ENCODE data around the gene ECHDC3.

ECHDC3 gene

DNA sequence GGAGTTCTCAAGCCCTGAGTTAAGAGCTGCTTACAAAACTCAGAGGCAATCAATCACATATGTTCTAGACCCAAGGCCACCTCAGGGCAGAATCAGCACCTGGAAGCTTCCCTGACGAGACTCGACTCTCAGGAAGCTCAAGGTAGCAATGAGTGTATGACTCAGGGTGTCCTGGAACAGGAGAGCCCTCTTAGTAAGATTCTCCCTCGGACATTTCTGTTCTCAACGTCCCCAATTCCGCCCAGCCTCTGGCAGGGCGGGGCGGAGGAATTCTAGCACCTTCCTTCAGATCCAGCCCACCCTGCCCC lies 41.3 kb downstream of the ECHDC3 start:
- H3F3A ChIP-seq (ENCODE audit: control insufficient read depth, insufficient read depth) = no peaks in the 10 kb centered on the region
- no peaks in the 10 kb centered on the region for H3K36me3 ChIP-seq (ENCODE audit: control insufficient read depth, low read length)
- H3K27ac ChIP-seq (ENCODE audit: low read depth, low read length) = no peak overlapping the region

DNA sequence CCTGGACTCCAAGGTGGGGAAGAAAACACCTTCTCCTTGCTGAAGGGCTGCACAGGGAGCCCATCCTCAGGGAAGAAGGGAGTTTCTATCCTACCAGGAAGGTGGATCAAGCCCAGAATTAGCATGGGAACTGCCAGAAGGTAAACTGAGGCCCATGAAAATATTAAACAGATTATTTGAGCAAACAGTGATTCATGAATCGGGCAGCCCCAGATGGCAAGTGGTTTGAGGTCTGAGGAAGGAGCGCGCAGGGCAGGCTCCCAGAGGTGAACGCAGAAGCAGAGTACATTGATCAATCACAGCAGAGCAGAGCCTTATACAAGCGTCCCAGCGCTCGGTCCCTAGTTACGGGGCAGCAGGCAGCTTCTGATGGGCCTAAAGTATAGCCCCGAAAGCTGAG lies 45.2 kb downstream of the ECHDC3 start:
- no peak for TF ChIP-seq EZH2phosphoT487 (IDR thresholded peaks at IDR 0.05; ENCODE audit: borderline replicate concordance, low read length)
- TF ChIP-seq, protein P1, sequence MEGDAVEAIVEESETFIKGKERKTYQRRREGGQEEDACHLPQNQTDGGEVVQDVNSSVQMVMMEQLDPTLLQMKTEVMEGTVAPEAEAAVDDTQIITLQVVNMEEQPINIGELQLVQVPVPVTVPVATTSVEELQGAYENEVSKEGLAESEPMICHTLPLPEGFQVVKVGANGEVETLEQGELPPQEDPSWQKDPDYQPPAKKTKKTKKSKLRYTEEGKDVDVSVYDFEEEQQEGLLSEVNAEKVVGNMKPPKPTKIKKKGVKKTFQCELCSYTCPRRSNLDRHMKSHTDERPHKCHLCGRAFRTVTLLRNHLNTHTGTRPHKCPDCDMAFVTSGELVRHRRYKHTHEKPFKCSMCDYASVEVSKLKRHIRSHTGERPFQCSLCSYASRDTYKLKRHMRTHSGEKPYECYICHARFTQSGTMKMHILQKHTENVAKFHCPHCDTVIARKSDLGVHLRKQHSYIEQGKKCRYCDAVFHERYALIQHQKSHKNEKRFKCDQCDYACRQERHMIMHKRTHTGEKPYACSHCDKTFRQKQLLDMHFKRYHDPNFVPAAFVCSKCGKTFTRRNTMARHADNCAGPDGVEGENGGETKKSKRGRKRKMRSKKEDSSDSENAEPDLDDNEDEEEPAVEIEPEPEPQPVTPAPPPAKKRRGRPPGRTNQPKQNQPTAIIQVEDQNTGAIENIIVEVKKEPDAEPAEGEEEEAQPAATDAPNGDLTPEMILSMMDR (IDR thresholded peaks at IDR 0.05; ENCODE audit: low read depth, low read length, poor library complexity, severe bottlenecking) = no peak
- no peaks in the 10 kb centered on the region for H3F3A ChIP-seq (ENCODE audit: control insufficient read depth, insufficient read depth)
- H3K4me3 ChIP-seq (ENCODE audit: low read length) = no peak overlapping the region
- no peak overlapping the region for H3K27ac ChIP-seq (ENCODE audit: low read depth, low read length)
- no peaks in the 10 kb centered on the region for H3K9me2 ChIP-seq (replicated peaks; ENCODE audit: control insufficient read depth, low read length)
- no peaks in the 10 kb centered on the region for H3K79me2 ChIP-seq (ENCODE audit: control insufficient read depth, low read length)
- no peaks in the 10 kb centered on the region for H3K4me1 ChIP-seq (ENCODE audit: control insufficient read depth, low read length)
- H3K36me3 ChIP-seq (ENCODE audit: control insufficient read depth, low read length) = no peaks in the 10 kb centered on the region
- no peaks in the 10 kb centered on the region for H4K20me1 ChIP-seq (ENCODE audit: control insufficient read depth, insufficient read depth, low read depth, low read length)
- H3K27me3 ChIP-seq (ENCODE audit: control insufficient read depth, low read length) = peaks cover 10% of the 10 kb centered on the region
- H3K4me2 ChIP-seq (ENCODE audit: low read length) = no peak overlapping the region
- no peaks in the 10 kb centered on the region for H3K9me3 ChIP-seq (ENCODE audit: control insufficient read depth, insufficient read depth, low read length)

More for the DNA sequence above, 41.3 kb downstream of the ECHDC3 start:
- TF ChIP-seq, protein P1 (IDR thresholded peaks at IDR 0.05; ENCODE audit: low read depth, low read length, poor library complexity, severe bottlenecking) = no peak
- no peak for TF ChIP-seq EZH2phosphoT487 (IDR thresholded peaks at IDR 0.05; ENCODE audit: borderline replicate concordance, low read length)
- no peaks in the 10 kb centered on the region for H4K20me1 ChIP-seq (ENCODE audit: control insufficient read depth, insufficient read depth, low read depth, low read length)
- no peaks in the 10 kb centered on the region for H3K79me2 ChIP-seq (ENCODE audit: control insufficient read depth, low read length)
- H3K4me2 ChIP-seq (ENCODE audit: low read length) = no peak overlapping the region
- H3K9me2 ChIP-seq (replicated peaks; ENCODE audit: control insufficient read depth, low read length) = no peaks in the 10 kb centered on the region
- H3K4me1 ChIP-seq (ENCODE audit: control insufficient read depth, low read length) = no peaks in the 10 kb centered on the region
- H3K27me3 ChIP-seq (ENCODE audit: control insufficient read depth, low read length) = peaks cover 10% of the 10 kb centered on the region
- no peak overlapping the region for H3K4me3 ChIP-seq (ENCODE audit: low read length)
- no peaks in the 10 kb centered on the region for H3K9me3 ChIP-seq (ENCODE audit: control insufficient read depth, insufficient read depth, low read length)

DNA sequence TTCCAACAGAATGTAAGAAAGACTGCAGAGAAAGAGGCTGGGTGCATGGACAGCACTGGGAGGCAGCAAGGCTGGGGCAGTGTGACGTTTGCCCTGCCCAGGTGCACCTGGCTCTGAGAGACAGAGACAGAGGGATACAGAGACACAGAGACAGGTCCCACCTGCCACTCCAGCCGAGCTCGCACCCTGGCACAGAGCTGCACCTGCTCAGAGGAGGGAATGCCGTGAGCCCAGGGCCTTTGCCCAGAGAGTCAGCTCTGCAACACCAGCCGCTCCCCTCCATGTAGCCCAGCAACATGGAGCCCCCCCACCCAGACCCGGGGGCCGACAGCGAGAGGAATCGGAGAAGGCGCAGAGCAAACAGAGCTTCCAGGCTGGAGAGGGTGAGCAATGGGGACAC lies 45.7 kb downstream of the ECHDC3 start:
- Histone ChIP-seq H3K9me2 (replicated peaks; ENCODE audit: control insufficient read depth, low read length) (no peaks in the 10 kb centered on the region), H3F3A (ENCODE audit: control insufficient read depth, insufficient read depth) (no peaks in the 10 kb centered on the region), H3K9me3 (ENCODE audit: control insufficient read depth, insufficient read depth, low read length) (no peaks in the 10 kb centered on the region), H3K36me3 (ENCODE audit: control insufficient read depth, low read length) (no peaks in the 10 kb centered on the region), H3K27me3 (ENCODE audit: control insufficient read depth, low read length) (peaks cover 10% of the 10 kb centered on the region), H4K20me1 (ENCODE audit: control insufficient read depth, insufficient read depth, low read depth, low read length) (no peaks in the 10 kb centered on the region), H3K4me1 (ENCODE audit: control insufficient read depth, low read length) (no peaks in the 10 kb centered on the region), H3K4me3 (ENCODE audit: low read length) (no peak overlapping the region), H3K4me2 (ENCODE audit: low read length) (no peak overlapping the region), H3K79me2 (ENCODE audit: control insufficient read depth, low read length) (no peaks in the 10 kb centered on the region), H3K27ac (ENCODE audit: low read depth, low read length) (no peak overlapping the region)
- no peak for TF ChIP-seq EZH2phosphoT487 (IDR thresholded peaks at IDR 0.05; ENCODE audit: borderline replicate concordance, low read length)
- TF ChIP-seq, protein P1 (IDR thresholded peaks at IDR 0.05; ENCODE audit: low read depth, low read length, poor library complexity, severe bottlenecking) = no peak

DNA sequence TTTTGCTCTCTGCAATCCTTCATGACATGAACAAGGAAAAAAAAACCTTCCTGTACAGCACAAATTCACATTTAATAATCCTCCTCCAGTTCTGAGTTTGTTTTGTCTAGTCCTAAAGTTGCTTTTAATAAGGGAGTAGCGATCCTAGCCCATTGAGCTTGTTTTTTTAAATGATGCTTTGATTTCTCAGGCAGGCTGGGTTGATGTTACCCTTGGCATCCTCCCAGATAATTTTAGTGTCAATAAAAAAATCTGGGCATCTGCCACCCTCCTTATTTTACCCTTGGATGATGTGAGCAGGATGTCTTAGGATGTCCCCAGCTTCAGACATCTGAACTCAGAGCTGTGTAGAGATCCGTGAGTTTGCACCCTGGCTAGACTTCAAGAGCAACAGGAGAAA lies 47.1 kb downstream of the ECHDC3 start:
- Histone ChIP-seq H4K20me1 (ENCODE audit: control insufficient read depth, insufficient read depth, low read depth, low read length) (no peaks in the 10 kb centered on the region), H3K4me3 (ENCODE audit: low read length) (no peak overlapping the region), H3K27me3 (ENCODE audit: control insufficient read depth, low read length) (peaks cover 10% of the 10 kb centered on the region), H3K9me3 (ENCODE audit: control insufficient read depth, insufficient read depth, low read length) (no peaks in the 10 kb centered on the region), H3F3A (ENCODE audit: control insufficient read depth, insufficient read depth) (no peaks in the 10 kb centered on the region), H3K4me2 (ENCODE audit: low read length) (no peak overlapping the region), H3K79me2 (ENCODE audit: control insufficient read depth, low read length) (no peaks in the 10 kb centered on the region), H3K4me1 (ENCODE audit: control insufficient read depth, low read length) (no peaks in the 10 kb centered on the region), H3K9me2 (replicated peaks; ENCODE audit: control insufficient read depth, low read length) (no peaks in the 10 kb centered on the region), H3K27ac (ENCODE audit: low read depth, low read length) (no peak overlapping the region), H3K36me3 (ENCODE audit: control insufficient read depth, low read length) (no peaks in the 10 kb centered on the region)
- no peak for TF ChIP-seq EZH2phosphoT487 (IDR thresholded peaks at IDR 0.05; ENCODE audit: borderline replicate concordance, low read length)
- TF ChIP-seq, protein P1 (IDR thresholded peaks at IDR 0.05; ENCODE audit: low read depth, low read length, poor library complexity, severe bottlenecking) = no peak
